ENCODE results near the gene SORCS3.

DNA sequence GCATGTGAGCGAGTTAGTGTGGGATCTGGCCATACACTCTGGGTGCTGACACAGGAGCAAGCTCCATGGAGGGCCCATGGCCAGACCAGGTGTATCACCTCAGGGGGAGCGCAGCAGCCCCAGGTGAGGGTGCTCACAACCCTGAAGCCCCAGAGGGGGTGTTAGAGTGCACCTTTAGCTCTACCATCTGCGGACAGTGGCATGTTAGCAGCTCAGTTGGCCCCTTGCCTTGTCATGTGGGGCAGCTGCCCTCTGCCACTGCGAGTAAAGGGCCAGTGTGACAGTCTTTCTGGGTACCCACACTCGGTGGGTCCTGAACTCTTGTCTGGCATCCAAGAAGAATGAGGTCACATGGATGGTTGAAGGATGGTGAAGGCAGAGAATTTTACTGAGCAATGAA is 600.2 kb downstream of the SORCS3 start:
- no peak for TF ChIP-seq POLR2A (IDR thresholded peaks at IDR 0.05)
- TF ChIP-seq, protein P1, sequence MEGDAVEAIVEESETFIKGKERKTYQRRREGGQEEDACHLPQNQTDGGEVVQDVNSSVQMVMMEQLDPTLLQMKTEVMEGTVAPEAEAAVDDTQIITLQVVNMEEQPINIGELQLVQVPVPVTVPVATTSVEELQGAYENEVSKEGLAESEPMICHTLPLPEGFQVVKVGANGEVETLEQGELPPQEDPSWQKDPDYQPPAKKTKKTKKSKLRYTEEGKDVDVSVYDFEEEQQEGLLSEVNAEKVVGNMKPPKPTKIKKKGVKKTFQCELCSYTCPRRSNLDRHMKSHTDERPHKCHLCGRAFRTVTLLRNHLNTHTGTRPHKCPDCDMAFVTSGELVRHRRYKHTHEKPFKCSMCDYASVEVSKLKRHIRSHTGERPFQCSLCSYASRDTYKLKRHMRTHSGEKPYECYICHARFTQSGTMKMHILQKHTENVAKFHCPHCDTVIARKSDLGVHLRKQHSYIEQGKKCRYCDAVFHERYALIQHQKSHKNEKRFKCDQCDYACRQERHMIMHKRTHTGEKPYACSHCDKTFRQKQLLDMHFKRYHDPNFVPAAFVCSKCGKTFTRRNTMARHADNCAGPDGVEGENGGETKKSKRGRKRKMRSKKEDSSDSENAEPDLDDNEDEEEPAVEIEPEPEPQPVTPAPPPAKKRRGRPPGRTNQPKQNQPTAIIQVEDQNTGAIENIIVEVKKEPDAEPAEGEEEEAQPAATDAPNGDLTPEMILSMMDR (IDR thresholded peaks at IDR 0.05), result no peak

Measured in esophagus squamous epithelium (tissue), 4 donors.